NCI-H748 (cell line): Measurements from ENCODE around the gene BCL11A.

Source experiments
- DNase-seq: peaks from one replicate; lab custom pipeline; 2025; ENCODE audit not compliant: unreplicated experiment; lab: John Stamatoyannopoulos, UW

The BCL11A gene

DNA sequence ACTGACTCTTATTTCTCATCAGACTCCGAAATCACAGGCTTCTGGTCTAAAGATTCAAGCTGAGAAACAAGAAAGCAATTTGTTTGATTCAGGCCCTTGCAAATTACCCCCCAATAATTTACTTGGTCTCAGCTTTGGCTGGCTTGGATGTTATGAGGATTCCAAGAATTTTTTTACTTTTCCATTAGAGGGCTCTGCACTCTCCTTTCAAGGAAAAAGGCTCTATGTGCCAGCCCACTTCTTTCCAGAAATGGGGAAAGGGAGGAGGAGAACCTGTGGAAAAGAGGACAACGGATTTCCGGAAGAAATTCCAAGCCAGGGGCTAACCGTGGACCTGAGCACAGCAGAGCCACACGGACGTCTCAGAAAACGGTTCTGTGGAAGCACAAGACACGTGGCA is 44.4 kb downstream of the BCL11A start:
- no peak for DNase-seq

DNA sequence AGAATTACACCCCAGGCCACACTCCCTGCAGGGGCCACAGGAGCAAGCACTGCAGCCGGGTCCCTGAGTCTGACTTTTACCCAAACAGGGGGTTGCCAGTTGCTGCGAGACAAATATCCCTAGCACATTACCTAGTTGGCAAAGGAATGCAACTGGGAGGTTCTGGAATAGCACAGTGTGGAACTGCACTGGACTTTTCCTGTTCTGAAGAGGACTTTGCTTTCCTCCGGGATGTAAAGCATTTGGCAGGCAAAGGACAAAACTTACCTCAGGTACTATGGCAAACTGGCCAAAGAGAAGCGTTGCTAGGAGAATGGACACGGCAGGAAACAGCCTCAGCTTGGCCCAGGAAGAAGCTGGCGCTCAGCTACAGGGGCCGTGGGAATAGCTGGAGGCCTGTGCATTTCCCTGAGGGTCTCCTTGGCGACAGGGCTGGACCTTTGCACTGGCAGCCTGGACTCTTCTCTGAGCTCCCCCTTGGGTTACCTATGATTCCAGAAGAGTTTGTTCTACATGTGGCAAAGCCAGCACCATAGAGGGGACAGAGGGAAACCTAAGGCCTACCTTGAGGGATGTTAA is 45.0 kb downstream of the BCL11A start:
- DNase-seq: no peak

DNA sequence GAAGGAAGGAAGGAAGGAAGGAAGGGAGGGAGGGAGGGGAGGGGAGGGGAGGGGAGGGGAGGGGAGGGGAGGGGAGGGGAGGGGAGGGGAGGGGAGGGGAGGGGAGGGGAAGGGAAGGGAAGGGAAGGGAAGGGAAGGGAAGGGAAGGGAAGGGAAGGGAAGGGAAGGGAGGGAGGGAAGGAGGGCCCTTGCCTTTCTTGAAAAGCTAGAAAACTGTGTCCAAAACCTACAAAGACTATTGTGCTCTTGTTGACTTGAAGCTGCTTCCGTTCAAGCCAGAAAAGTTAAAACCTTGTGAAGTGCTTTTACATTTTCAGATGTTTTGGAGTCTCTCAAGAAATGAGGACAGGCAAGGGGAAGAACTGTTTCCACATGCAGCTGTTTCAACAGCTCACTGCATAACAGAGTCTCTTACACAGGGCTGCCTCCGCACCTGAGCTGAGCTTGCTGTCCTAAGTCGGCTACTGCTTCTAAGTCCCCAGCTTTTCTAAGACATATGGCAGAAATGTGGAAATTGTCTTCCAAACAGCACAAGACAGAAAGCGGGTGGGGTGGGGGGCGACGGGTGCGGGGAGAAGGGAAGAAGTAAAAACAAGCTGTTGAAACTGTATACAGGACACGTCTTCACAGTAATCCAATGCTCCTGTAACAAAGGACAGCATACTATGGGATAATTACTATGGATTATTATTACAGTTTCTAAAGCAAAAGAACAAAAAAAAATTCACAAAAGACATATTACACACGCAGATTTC is 46.1 kb downstream of the BCL11A start:
- DNase-seq: no peak

DNA sequence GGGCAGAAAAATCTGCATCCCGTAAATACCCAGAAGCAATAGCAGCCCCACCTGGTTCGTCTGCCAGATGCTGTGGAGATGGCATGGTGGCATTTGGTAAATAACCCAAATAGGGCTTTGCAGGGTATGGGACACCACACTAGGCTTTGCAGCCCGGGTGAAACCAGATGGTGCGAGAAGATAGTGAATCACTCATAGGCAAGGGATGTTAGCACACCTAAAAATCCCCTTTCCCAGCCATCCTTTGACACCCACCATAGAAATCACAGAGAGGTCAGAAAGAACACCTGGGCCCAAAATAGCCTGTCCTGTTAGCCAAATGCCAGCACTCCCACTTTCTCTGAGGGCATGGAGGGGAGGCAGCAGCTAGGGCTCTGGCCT is 47.6 kb downstream of the BCL11A start:
- no peak for DNase-seq

- DNase-seq: no peak
Measured at GRCh38 chr2:60505240-60505879, 48.1 kb downstream of the BCL11A start.

DNA sequence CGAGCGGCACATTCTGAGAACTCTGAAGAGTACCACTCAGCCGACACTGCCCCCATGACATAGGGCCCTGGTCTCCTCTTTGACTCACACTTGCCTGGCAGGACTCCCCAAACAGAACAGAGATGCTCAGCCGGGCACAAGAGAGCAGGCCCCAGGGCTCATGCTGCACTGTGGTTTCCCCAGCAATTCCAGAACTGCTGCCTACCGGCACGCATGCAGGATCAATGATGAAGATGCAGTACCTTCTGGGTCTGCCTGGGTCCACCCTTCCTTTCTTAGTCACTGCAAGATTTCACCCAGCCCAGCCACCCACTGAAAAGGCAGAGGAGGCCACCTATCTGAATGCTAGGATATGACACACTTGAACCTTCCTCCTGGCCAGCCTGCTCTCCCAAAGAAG is 49.4 kb downstream of the BCL11A start:
- no peak for DNase-seq

- no peak for DNase-seq
Measured at GRCh38 chr2:60502144-60502543, 51.3 kb downstream of the BCL11A start.

DNA sequence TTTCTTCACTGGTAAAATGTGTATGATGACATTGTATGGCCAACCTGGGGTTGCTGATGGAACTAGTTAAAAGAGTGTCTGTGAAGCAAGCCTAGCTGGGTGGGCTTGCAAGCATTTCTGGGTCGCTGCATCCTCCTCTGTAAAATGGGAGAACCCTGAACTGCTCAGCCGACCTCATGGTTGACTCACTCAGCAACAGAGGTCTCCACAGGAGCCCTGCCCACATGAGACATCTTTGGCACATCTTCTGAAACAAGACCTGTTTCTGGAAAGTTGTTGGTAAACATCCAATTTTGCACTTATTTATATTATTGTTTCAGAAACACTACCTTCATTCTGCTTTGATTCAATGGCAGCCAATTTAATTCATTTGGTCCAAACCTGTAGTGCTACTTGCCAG is 52.6 kb downstream of the BCL11A start:
- no peak for DNase-seq

DNA sequence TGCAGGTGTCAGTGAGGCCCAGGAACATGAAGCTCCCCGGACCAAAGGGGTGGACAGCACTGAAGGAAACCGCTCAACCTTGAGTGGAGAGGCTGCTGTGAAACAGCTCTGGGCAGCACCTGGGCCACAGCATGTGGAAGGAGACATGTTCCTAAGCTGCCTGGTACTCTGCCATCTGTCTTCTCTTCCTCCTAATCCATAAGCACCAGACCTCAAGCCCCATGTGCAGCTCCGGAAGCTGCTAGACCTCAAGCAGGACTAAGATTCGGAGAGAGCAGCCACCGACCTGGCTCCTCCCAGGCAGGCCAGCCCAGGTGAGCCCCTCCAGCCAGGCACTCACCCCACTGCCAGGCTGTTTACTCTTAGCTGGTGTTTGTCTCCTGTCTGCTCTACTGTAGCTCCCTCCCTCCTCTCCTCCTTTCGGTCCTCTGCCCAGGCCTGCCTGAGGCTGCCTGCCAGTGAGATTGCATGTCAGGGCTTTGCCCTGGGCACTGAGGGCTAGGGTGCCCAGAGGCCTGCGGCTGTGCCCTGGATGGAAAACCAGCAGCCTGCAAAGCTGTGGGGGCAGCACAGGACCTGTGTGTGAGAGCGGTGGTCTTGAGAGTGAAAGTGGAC is 53.7 kb downstream of the BCL11A start:
- no peak for DNase-seq

DNA sequence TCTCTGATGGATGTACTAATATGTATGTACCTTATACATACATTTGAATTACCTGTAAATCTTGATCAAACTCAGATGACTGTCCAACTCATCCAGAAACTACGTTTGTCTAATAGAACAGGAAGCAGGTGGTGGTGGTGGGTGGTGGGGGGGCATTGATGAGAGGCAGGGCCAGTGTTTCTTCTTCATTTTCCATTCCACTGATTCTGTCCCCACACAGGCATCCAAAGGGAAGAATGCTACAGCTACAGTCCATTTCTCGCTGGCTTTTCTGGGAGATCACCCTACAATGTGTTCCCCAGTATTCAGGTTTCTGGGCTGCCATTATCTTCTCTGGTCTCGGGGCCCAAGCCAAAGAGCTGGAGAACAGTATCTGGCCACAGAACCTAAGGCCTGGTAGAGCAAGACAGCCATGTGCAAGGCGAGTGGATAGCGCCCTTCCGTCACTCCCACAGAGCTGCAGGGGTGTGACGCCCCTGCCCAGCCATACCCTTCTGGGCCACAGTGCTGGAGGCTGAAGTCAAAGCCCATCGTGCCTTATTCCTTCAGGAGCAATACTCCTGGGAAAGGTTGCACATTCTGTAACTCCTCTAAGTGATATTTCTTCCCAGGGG is 54.5 kb downstream of the BCL11A start:
- no peak for DNase-seq

GRCh38 chr2:60498127-60498815 is 55.2 kb downstream of the BCL11A start:
- DNase-seq: no peak

- DNase-seq: no peak
Measured at GRCh38 chr2:60497500-60497899, 56.0 kb downstream of the BCL11A start.

- DNase-seq: no peak
Measured at GRCh38 chr2:60496956-60497355, 56.5 kb downstream of the BCL11A start.

DNA sequence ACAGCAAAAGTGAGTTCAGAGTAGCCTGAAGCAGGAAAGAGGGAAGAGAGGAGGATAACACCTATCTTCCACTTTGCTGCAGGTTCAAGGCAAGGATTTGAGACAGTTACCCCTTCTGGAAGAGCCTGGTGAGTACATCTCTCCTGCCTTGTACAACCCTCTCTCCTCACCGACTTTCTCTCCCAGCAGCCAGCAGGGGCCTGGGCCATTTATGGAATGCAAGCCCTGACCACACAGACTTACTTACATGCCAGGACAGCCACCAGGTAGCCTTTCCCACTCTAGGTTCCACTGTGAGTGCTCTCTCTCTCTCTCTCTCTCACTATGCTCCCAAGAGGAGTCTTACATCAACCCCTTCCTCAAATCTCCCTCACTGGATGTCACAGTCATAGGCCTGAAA is 57.0 kb downstream of the BCL11A start:
- DNase-seq: no peak

DNA sequence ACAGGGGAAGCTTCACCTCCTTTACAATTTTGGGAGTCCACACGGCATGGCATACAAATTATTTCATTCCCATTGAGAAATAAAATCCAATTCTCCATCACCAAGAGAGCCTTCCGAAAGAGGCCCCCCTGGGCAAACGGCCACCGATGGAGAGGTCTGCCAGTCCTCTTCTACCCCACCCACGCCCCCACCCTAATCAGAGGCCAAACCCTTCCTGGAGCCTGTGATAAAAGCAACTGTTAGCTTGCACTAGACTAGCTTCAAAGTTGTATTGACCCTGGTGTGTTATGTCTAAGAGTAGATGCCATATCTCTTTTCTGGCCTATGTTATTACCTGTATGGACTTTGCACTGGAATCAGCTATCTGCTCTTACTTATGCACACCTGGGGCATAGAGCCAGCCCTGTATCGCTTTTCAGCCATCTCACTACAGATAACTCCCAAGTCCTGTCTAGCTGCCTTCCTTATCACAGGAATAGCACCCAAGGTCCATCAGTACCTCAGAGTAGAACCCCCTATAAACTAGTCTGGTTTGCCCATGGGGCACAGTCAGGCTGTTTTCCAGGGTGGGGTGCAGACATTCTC is 58.3 kb downstream of the BCL11A start:
- no peak for DNase-seq

DNA sequence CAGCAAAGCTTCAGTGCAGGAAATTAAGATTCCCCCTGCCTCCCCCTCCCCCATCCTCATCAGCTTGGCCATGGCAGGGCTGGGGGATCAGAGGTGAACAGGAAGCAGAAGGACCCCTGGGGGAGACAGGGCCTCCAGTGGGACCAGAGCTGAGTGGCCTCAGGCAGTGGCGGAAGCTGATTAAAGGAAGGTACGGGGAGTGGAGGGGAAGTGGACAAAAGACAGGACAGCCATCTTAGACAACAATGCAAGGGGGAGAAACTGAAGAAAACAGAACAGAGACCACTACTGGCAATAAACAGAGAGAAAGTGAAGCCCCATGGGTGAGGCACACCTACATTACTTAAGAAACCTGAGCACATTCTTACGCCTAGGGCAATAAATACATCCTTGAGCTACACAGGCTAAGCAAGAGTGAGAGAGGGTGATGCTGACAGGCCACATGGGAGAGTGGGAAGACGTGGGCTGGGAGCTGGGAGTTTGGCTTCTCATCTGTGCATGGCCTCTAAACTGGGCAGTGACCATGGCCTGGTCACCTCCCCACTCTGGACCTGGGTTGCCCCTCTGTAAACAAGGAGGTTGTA is 59.6 kb downstream of the BCL11A start:
- DNase-seq: no peak

GRCh38 chr2:60492548-60492947 is 60.9 kb downstream of the BCL11A start:
- no peak for DNase-seq

DNA sequence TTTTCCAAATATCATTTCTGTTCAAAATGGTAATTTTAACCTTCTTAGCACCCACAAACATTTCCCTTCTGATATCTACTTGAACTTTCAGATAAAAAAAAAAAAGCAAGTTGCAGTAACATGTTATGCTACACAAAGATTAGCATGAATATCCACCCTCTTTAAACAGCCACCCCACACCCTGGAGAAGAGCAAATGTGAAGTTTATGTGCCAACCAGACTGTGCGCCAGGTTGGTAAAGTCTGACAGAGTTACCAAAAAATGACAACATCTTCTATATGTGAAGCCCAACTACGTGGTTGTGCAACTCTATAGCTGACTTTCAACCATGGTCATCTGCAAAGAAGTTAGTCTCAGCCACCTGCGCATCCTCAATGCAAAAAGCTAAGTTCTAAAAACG is 62.6 kb downstream of the BCL11A start:
- DNase-seq: no peak

GRCh38 chr2:60490441-60490840 is 63.0 kb downstream of the BCL11A start:
- no peak for DNase-seq

DNA sequence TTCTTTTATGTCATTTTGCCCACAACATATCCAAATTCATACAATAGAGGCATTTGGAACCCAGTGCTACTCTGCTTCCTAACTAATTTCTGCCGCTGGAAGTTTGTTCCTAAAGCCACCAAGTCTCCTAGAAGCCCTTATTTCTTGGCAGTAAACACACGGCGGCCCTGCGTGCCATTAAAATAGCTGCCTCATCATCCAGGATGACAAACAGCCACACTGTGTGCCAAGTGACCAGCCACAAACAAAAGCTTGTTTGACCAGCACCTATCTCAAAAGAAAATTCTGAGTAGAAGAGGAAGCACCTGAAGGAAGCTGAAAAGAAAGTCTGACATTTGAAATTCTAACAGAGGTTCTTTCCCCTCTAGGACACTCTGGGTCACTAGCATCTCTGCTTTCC is 64.2 kb downstream of the BCL11A start:
- DNase-seq: no peak
